ENCODE results near the gene HUS1. TPM values are rescaled to one million over a fixed set of nuclear protein-coding genes. Genes with fewer than 3 reads are reported as not detected.
"Not testable (repeated sequence)": the region's sequence is repeated elsewhere in the genome, so short reads cannot be mapped to it uniquely, and the experiment has no call there.

Gene HUS1
- total RNA-seq, 1 experiment from 2014 or later, result 36.9 TPM

DNA sequence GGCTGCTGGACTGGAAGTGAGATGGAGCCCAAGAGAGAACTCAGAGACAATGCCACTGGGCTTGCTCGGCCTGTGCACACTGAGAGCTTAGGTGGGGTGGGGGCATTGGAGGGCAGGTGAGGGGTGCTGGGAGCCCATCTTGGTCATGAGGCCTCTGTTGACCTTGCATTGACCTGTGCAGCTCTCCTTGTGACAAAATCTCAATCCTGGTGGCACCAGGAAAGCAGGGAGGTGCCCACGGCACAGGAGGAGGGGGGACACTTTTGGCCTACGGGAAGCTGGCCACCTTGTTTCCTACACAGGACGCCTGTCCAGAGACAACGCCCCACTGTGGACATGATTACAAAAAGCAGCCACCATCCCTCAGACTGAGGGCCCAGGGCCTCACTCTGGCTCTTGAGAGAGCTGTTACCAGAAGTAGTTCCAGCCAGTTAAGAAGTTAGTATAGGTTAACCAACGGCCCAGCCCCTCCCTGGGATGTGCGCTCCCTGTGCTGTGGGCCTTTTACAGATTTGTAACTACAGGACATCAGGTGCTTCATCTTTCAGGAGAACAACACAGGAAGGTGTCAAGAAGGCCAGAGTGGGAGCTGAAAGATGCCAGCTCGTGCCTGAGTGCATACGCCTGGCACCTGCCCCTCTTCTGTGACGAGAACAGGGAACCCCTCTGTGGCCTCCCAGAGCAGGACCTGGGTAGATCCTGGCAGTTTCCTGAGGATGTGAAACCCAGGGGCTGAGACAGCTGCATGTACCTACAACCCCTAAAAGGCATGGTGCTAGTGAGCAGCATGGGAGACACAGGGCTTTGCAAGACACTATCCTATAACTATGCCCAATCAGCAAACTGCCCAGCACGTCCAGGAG is 41.5 kb downstream of the HUS1 start:
- no peak overlapping the region for H3K27ac ChIP-seq
- no peaks in the 10 kb centered on the region for H3K36me3 ChIP-seq
- H3K4me1 ChIP-seq (replicated peaks), result peaks cover 24% of the 10 kb centered on the region
- no peaks in the 10 kb centered on the region for H3K9me3 ChIP-seq (replicated peaks)
- DNase-seq (ENCODE audit: low read depth in 1 of 2, low spot score in 2 of 2), result peak in 1 of 2 experiments; percentile 32
- H3K27me3 ChIP-seq (replicated peaks), result no peaks in the 10 kb centered on the region
- no peak overlapping the region for H3K4me3 ChIP-seq

GRCh38 chr7:47937065-47937687 is 42.2 kb downstream of the HUS1 start:
- Histone ChIP-seq H3K27ac (no peak overlapping the region), H3K9me3 (replicated peaks) (no peaks in the 10 kb centered on the region), H3K27me3 (replicated peaks) (no peaks in the 10 kb centered on the region), H3K4me3 (no peak overlapping the region), H3K36me3 (no peaks in the 10 kb centered on the region), H3K4me1 (replicated peaks) (peaks cover 24% of the 10 kb centered on the region)
- DNase-seq (ENCODE audit: low read depth in 1 of 2, low spot score in 2 of 2), result peak in 1 of 2 experiments; percentile 27

- Histone ChIP-seq H3K36me3 (no peaks in the 10 kb centered on the region), H3K9me3 (replicated peaks) (no peaks in the 10 kb centered on the region), H3K27ac (no peak overlapping the region), H3K4me1 (replicated peaks) (peaks cover 15% of the 10 kb centered on the region), H3K27me3 (replicated peaks) (no peaks in the 10 kb centered on the region), H3K4me3 (no peak overlapping the region)
- DNase-seq (ENCODE audit: low read depth in 1 of 2, low spot score in 2 of 2), result no peak
Measured at GRCh38 chr7:47936323-47936722, 43.1 kb downstream of the HUS1 start.

DNA sequence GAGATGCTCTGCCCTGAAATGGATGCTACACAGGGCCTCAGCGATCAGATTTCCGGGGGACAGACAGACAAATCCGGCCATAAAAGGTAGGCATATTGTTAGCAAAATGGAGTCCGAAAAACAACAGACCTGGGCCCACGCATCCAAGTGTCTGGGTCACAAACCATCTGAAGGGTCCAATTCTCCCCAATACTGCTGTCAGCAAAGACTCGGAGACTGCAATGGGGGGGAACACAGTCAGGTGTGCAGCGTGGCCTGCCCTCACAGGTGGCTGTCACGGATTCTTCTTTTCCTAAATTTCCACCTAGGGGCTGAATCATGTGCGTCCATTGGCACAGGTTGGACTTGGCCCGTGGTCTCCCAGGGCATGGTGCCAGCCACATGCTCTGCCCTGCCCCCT is 44.1 kb downstream of the HUS1 start:
- no peaks in the 10 kb centered on the region for H3K9me3 ChIP-seq (replicated peaks)
- peaks cover 5% of the 10 kb centered on the region for H3K4me1 ChIP-seq (replicated peaks)
- H3K36me3 ChIP-seq, result no peaks in the 10 kb centered on the region
- DNase-seq (ENCODE audit: low read depth in 1 of 2, low spot score in 2 of 2), result peak in 1 of 2 experiments; percentile 30
- no peak overlapping the region for H3K27ac ChIP-seq
- H3K27me3 ChIP-seq (replicated peaks), result no peaks in the 10 kb centered on the region
- H3K4me3 ChIP-seq, result no peak overlapping the region

GRCh38 chr7:47934831-47935230 is 44.6 kb downstream of the HUS1 start:
- DNase-seq (ENCODE audit: low read depth in 1 of 2, low spot score in 2 of 2), result no peak
- Histone ChIP-seq H3K27me3 (replicated peaks) (no peaks in the 10 kb centered on the region), H3K36me3 (no peaks in the 10 kb centered on the region), H3K4me3 (no peak overlapping the region), H3K27ac (no peak overlapping the region), H3K4me1 (replicated peaks) (peaks cover under 1% of the 10 kb centered on the region), H3K9me3 (replicated peaks) (no peaks in the 10 kb centered on the region)

DNA sequence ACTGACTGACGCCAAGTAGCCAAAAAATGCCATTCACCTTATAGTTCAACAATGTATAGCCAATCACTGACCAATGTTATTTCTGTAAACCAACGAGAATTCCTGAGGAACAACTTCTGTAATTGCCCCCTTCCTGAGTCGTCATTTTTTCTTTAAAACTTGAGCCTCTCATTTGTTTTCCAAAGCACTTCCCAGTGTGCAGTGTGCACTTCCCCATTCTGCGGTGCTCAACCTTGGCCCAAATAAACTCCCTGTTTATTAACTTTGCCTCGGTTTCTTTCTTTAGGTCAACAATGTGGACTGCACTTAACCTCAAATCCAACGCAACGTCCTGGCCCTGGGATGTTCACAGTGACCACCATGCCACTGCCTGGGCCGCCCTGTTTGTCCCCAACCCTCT is 46.2 kb downstream of the HUS1 start:
- Histone ChIP-seq H3K4me3 (no peak overlapping the region), H3K27me3 (replicated peaks) (no peaks in the 10 kb centered on the region), H3K9me3 (replicated peaks) (no peaks in the 10 kb centered on the region), H3K36me3 (no peaks in the 10 kb centered on the region), H3K4me1 (replicated peaks) (no peaks in the 10 kb centered on the region; the same call in 1 of the 2 replicates), H3K27ac (no peak overlapping the region)
- DNase-seq (ENCODE audit: low read depth in 1 of 2, low spot score in 2 of 2), result no peak

- Histone ChIP-seq H3K27ac (no peak overlapping the region), H3K36me3 (no peaks in the 10 kb centered on the region), H3K4me3 (no peak overlapping the region), H3K9me3 (replicated peaks) (no peaks in the 10 kb centered on the region), H3K4me1 (replicated peaks) (no peaks in the 10 kb centered on the region; the same call in 1 of the 2 replicates), H3K27me3 (replicated peaks) (no peaks in the 10 kb centered on the region)
- peak in 1 of 2 experiments; percentile 40 for DNase-seq (ENCODE audit: low read depth in 1 of 2, low spot score in 2 of 2)
Measured at GRCh38 chr7:47932466-47933037, 46.9 kb downstream of the HUS1 start.

DNA sequence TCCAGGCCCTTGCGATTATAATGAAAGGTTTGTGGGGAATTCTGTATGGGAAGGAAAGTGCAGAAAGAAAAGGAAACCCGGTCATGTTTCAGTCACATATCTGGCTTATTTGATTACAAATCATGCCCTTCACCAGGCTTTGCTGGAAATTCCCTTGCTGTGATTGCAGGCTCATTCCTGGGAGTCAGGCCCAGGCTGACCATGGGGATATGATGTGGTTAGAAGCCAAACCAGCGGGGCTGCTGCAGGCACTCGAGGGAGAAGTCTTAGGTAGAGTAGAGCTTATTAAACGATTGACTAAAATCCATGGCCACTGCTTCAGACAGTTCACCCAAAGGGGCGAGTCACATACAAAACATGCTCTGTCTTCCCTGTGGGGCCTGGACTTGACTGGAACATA is 47.4 kb downstream of the HUS1 start:
- Histone ChIP-seq H3K27ac (no peak overlapping the region), H3K27me3 (replicated peaks) (no peaks in the 10 kb centered on the region), H3K36me3 (no peaks in the 10 kb centered on the region), H3K4me3 (no peak overlapping the region), H3K4me1 (replicated peaks) (no peaks in the 10 kb centered on the region; the same call in 1 of the 2 replicates), H3K9me3 (replicated peaks) (no peaks in the 10 kb centered on the region)
- no peak for DNase-seq (ENCODE audit: low read depth in 1 of 2, low spot score in 2 of 2)

DNA sequence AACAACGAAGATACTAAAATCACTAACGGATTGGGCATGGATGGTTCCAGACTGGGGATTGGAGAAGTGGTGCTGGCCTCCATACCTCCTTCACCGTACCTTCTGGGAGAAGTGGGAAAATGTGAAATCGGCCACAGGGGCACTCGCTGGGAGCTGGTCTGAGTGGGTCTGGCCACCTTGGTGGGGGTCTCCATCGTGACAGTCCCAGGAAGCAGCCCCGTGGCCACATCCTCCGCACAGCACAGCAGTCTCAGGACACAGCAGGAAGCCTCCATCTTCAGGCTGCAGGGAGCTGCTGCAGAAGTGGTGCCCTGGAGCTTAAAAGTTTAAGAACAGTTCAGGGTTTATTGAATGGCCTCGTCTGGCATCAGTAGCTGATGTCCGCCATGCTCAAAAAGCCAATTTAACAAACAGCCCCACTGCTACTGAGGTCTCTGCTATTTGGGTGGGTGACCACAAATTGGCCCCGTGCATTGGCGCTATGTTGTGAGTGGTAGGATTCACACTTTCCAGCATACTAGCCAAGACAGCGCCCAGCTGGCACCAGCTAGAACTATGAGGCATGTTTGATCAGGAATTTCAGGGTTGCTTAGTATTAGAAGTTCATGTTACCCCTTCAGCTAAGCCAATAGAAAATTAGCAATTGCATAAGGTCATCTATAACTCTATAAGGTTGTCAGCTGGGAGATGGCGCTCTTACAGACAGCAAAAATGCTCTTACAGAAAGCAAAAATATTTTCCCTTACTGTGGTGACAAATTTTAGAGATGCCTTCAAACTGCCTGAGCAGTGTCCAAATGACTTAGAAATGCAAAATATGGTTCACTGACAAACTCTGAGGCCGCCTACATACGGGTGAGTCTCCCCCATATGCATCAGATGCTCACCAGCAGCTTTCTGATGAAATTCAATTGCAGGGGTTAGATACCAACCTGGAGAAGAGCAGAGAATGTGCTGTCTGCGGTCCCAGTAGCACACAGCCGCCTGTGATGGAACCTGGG is 48.1 kb downstream of the HUS1 start:
- no peaks in the 10 kb centered on the region for H3K27me3 ChIP-seq (replicated peaks)
- H3K9me3 ChIP-seq (replicated peaks), result no peaks in the 10 kb centered on the region
- no peaks in the 10 kb centered on the region for H3K36me3 ChIP-seq
- H3K4me1 ChIP-seq (replicated peaks), result no peaks in the 10 kb centered on the region; the same call in 1 of the 2 replicates
- no peak overlapping the region for H3K27ac ChIP-seq
- peak in 1 of 2 experiments; percentile 19 for DNase-seq (ENCODE audit: low read depth in 1 of 2, low spot score in 2 of 2)
- H3K4me3 ChIP-seq, result no peak overlapping the region

DNA sequence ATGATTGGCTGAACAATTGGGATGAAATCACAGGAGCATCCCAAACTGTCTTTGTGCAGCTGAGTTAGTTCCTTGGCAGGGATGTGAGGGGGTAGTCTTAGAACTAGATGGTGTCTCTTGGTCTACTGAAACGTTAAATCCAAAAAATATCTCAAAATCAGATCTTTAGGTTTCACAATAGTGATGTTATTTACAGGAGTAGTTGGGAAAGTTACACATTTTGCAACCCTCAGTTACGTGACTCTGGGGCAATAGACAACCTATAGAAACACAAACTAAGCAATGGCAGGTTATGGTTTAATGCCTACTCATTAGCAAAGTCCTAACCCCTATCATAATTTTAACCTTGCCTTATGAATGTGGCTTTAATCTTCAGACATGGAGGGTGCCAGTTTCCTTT is 55.1 kb downstream of the HUS1 start:
- H3K36me3 ChIP-seq, result no peaks in the 10 kb centered on the region
- no peaks in the 10 kb centered on the region for H3K27me3 ChIP-seq (replicated peaks)
- H3K4me1 ChIP-seq (replicated peaks), result no peaks in the 10 kb centered on the region
- no peak for DNase-seq (ENCODE audit: low read depth in 1 of 2, low spot score in 2 of 2)
- no peak overlapping the region for H3K4me3 ChIP-seq
- H3K27ac ChIP-seq, result no peak overlapping the region
- H3K9me3 ChIP-seq (replicated peaks), result no peaks in the 10 kb centered on the region

DNA sequence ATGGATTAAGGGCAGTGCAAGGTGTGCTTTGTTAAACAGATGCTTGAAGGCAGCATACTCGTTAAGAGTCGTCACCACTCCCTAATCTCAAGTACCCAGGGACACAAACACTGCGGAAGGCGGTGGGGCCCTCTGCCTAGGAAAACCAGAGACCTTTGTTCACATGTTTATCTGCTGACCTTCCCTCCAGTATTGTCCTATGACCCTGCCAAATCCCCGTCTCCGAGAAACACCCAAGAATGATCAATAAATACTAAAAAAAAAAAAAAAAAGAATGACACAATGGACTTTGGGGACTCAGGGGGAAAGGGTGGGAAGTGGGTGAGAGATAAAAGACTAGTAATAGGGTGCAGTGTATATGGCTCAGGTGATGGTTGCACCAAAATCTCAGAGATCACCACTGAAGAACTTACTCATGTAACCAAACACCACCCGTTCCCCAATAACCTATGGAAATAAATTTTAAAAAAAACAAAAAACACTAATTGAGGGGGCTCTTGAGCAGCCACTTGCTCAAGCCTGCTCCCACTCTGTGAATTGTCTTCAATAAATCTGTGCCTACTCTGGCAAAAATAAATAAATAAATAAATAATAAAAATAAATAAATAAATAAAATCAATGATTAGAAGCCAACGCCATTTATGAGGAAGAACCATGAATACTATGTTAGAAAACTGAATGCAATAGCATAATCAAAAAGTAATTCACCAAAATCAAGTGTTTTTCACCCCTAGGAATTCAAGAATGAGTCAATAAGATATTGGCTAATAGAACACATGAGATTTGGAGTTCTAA is 56.1 kb downstream of the HUS1 start:
- not testable (repeated sequence) for H3K9me3 ChIP-seq (replicated peaks); H3K4me3 ChIP-seq; DNase-seq (ENCODE audit: low read depth in 1 of 2, low spot score in 2 of 2); H3K27ac ChIP-seq; H3K36me3 ChIP-seq; H3K27me3 ChIP-seq (replicated peaks); H3K4me1 ChIP-seq (replicated peaks)

DNA sequence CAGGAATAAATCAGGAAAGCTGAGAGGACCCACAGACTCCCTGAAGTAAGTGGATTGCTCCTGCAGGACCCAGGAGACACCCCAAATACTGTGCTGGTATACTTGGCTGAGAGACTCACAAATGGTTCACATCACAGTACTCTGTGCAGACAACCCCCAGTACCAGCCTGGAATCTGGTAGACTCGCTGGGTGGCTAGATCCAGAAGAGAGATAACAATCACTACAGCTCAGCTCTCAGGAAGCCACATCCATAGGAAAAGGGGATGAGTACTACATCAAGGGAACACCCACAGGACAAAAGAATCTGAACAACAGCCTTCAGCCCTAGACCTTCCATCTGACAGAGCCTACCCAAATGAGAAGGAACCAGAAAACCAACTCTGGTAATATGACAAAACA is 62.9 kb downstream of the HUS1 start:
- not testable (repeated sequence) for H3K4me3 ChIP-seq; H3K9me3 ChIP-seq (replicated peaks); H3K27me3 ChIP-seq (replicated peaks); H3K36me3 ChIP-seq
- Histone ChIP-seq H3K27ac (peak overlapping the region; percentile 89), H3K4me1 (replicated peaks) (peaks cover 36% of the 10 kb centered on the region)
- DNase-seq (ENCODE audit: low read depth in 1 of 2, low spot score in 2 of 2), result peak; percentile 79 to 86

GRCh38 chr7:47915616-47915976 is 63.8 kb downstream of the HUS1 start:
- Histone ChIP-seq H3K27me3 (replicated peaks) (no peaks in the 10 kb centered on the region), H3K4me1 (replicated peaks) (peaks cover 36% of the 10 kb centered on the region), H3K36me3 (no peaks in the 10 kb centered on the region), H3K4me3 (no peak overlapping the region), H3K9me3 (replicated peaks) (no peaks in the 10 kb centered on the region), H3K27ac (peak overlapping the region; percentile 89)
- no peak for DNase-seq (ENCODE audit: low read depth in 1 of 2, low spot score in 2 of 2)
